HEK293 (cell line): ENCODE results near the gene PEAK3.

Experiments used
- YY1 ChIP-seq: fragments of 450-650 bp; formaldehyde crosslinking; IDR thresholded peaks from 2 replicates; pipeline ENCODE4 v1.5.1; 2018; ENCODE audit warnings: missing biosample characterization, missing genetic modification characterization
- ZFP3 ChIP-seq: fragments of 450-650 bp; formaldehyde crosslinking; IDR thresholded peaks from 2 replicates; pipeline ENCODE4 v1.5.1; 2016; ENCODE audit warnings: low read depth, missing biosample characterization, missing genetic modification characterization
- ZNF114 ChIP-seq: fragments of 450-650 bp; formaldehyde crosslinking; IDR thresholded peaks from 2 replicates; pipeline ENCODE4 v1.5.0; 2017; ENCODE audit warnings: missing biosample characterization, missing genetic modification characterization
- ZNF121 ChIP-seq: fragments of 450-650 bp; formaldehyde crosslinking; IDR thresholded peaks from 2 replicates; pipeline ENCODE4 v1.5.1; 2016; ENCODE audit warnings: missing biosample characterization, missing genetic modification characterization
- ZNF146 ChIP-seq: fragments of 450-650 bp; formaldehyde crosslinking; IDR thresholded peaks from 2 replicates; pipeline ENCODE4 v1.5.1; 2016; ENCODE audit warnings: missing biosample characterization, missing genetic modification characterization
- ZNF513 ChIP-seq: fragments of 450-650 bp; IDR thresholded peaks from 2 replicates; pipeline ENCODE4 v1.5.1; 2018; ENCODE audit warnings: missing biosample characterization, missing genetic modification characterization
- ZNF692 ChIP-seq: fragments of 450-650 bp; formaldehyde crosslinking; IDR thresholded peaks from 2 replicates; pipeline ENCODE4 v1.5.1; 2016; ENCODE audit warnings: missing biosample characterization, missing genetic modification characterization
- TF ChIP-seq, protein P1 (sequence below): fragments of 450-650 bp; formaldehyde crosslinking; IDR thresholded peaks from 2 replicates; pipeline ENCODE4 v1.5.1; 2016; ENCODE audit warnings: missing biosample characterization, missing genetic modification characterization
- TF ChIP-seq, protein P2 (sequence below): fragments of 450-650 bp; formaldehyde crosslinking; IDR thresholded peaks from 2 replicates; pipeline ENCODE4 v1.5.1; 2016; ENCODE audit warnings: missing biosample characterization, missing genetic modification characterization

- no peak for TF ChIP-seq ZNF114
- TF ChIP-seq ZNF692 (tag by site-specific recombination): no peak
- TF ChIP-seq, protein P1, sequence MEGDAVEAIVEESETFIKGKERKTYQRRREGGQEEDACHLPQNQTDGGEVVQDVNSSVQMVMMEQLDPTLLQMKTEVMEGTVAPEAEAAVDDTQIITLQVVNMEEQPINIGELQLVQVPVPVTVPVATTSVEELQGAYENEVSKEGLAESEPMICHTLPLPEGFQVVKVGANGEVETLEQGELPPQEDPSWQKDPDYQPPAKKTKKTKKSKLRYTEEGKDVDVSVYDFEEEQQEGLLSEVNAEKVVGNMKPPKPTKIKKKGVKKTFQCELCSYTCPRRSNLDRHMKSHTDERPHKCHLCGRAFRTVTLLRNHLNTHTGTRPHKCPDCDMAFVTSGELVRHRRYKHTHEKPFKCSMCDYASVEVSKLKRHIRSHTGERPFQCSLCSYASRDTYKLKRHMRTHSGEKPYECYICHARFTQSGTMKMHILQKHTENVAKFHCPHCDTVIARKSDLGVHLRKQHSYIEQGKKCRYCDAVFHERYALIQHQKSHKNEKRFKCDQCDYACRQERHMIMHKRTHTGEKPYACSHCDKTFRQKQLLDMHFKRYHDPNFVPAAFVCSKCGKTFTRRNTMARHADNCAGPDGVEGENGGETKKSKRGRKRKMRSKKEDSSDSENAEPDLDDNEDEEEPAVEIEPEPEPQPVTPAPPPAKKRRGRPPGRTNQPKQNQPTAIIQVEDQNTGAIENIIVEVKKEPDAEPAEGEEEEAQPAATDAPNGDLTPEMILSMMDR: no peak
- TF ChIP-seq, protein P2, sequence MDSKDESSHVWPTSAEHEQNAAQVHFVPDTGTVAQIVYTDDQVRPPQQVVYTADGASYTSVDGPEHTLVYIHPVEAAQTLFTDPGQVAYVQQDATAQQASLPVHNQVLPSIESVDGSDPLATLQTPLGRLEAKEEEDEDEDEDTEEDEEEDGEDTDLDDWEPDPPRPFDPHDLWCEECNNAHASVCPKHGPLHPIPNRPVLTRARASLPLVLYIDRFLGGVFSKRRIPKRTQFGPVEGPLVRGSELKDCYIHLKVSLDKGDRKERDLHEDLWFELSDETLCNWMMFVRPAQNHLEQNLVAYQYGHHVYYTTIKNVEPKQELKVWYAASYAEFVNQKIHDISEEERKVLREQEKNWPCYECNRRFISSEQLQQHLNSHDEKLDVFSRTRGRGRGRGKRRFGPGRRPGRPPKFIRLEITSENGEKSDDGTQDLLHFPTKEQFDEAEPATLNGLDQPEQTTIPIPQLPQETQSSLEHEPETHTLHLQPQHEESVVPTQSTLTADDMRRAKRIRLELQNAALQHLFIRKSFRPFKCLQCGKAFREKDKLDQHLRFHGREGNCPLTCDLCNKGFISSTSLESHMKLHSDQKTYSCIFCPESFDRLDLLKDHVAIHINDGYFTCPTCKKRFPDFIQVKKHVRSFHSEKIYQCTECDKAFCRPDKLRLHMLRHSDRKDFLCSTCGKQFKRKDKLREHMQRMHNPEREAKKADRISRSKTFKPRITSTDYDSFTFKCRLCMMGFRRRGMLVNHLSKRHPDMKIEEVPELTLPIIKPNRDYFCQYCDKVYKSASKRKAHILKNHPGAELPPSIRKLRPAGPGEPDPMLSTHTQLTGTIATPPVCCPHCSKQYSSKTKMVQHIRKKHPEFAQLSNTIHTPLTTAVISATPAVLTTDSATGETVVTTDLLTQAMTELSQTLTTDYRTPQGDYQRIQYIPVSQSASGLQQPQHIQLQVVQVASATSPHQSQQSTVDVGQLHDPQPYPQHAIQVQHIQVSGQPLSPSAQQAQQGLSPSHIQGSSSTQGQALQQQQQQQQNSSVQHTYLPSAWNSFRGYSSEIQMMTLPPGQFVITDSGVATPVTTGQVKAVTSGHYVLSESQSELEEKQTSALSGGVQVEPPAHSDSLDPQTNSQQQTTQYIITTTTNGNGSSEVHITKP (tag by site-specific recombination): no peak
- no peak for TF ChIP-seq ZFP3 (tag by site-specific recombination)
- no peak for TF ChIP-seq YY1 (tag by site-specific recombination)
- no peak for TF ChIP-seq ZNF121
- no peak for TF ChIP-seq ZNF513 (tag by site-specific recombination)
- TF ChIP-seq ZNF146 (tag by site-specific recombination): no peak
Measured at GRCh38 chr19:2329501-2329916, 47.5 kb upstream of the PEAK3 start.
